Activated T-helper 17 cell treated with anti-CD3 and anti-CD28 coated beads, Interleukin-2, amount 50 U/mL, for 72 hours (primary cell): Measurements from ENCODE around the gene SLC6A15. TPM values are rescaled to one million over a fixed set of nuclear protein-coding genes. Genes with fewer than 3 reads are reported as not detected.

Source experiments
- ATAC-seq: fragments of 150-1000 bp; cut with Tn5 transposase; replicated peaks from 2 replicates; pipeline ENCODE4 v1.10.0; 2021; ENCODE audit warnings: mild to moderate bottlenecking, moderate library complexity
- H3K27ac Mint-ChIP-seq: one replicate; pipeline ENCODE4 v1.8.0; 2022; ENCODE audit warnings: mixed read lengths
- H3K27me3 Mint-ChIP-seq: one replicate; pipeline ENCODE4 v1.8.0; 2022; ENCODE audit warnings: mixed read lengths
- H3K36me3 Mint-ChIP-seq: one replicate; pipeline ENCODE4 v1.8.0; 2022; ENCODE audit warnings: low read depth, mild to moderate bottlenecking, mixed read lengths
- H3K4me1 Mint-ChIP-seq: one replicate; pipeline ENCODE4 v1.8.0; 2022; ENCODE audit warnings: mixed read lengths
- H3K4me3 Mint-ChIP-seq: one replicate; pipeline ENCODE4 v1.8.0; 2022; ENCODE audit warnings: mild to moderate bottlenecking, mixed read lengths
- H3K9me3 Mint-ChIP-seq: one replicate; pipeline ENCODE4 v1.8.0; 2022; ENCODE audit warnings: mixed read lengths
- total RNA-seq, 2 donors: library from RNA; stranded (reverse); gene quantifications; one replicate each; pipeline ENCODE4 v1.2.3, GENCODE V29; 2022

Gene SLC6A15
- total RNA-seq, 2 donors from 2014 or later = 0.69 to 0.78 TPM

GRCh38 chr12:84843593-84844144 is 68.9 kb downstream of the SLC6A15 start:
- ATAC-seq = peak; percentile 68
- Mint-ChIP-seq H3K4me1 (no peaks in the 10 kb centered on the region), H3K9me3 (no peaks in the 10 kb centered on the region), H3K36me3 (no peaks in the 10 kb centered on the region), H3K4me3 (no peak overlapping the region), H3K27ac (no peak overlapping the region), H3K27me3 (no peaks in the 10 kb centered on the region)

GRCh38 chr12:84842406-84843013 is 70.1 kb downstream of the SLC6A15 start:
- Mint-ChIP-seq H3K36me3 (no peaks in the 10 kb centered on the region), H3K27ac (no peak overlapping the region), H3K27me3 (no peaks in the 10 kb centered on the region), H3K9me3 (no peaks in the 10 kb centered on the region), H3K4me1 (no peaks in the 10 kb centered on the region), H3K4me3 (no peak overlapping the region)
- ATAC-seq = no peak

GRCh38 chr12:84841591-84841990 is 71.0 kb downstream of the SLC6A15 start:
- no peak for ATAC-seq
- H3K4me3 Mint-ChIP-seq = no peak overlapping the region
- H3K36me3 Mint-ChIP-seq = no peaks in the 10 kb centered on the region
- no peaks in the 10 kb centered on the region for H3K27me3 Mint-ChIP-seq
- H3K27ac Mint-ChIP-seq = no peak overlapping the region
- no peaks in the 10 kb centered on the region for H3K9me3 Mint-ChIP-seq
- no peaks in the 10 kb centered on the region for H3K4me1 Mint-ChIP-seq

GRCh38 chr12:84840356-84840755 is 72.2 kb downstream of the SLC6A15 start:
- Mint-ChIP-seq H3K27ac (no peak overlapping the region), H3K4me1 (no peaks in the 10 kb centered on the region), H3K4me3 (no peak overlapping the region), H3K36me3 (no peaks in the 10 kb centered on the region), H3K27me3 (no peaks in the 10 kb centered on the region), H3K9me3 (no peaks in the 10 kb centered on the region)
- no peak for ATAC-seq

GRCh38 chr12:84826925-84827324 is 85.7 kb downstream of the SLC6A15 start:
- Mint-ChIP-seq H3K27me3 (peaks cover 3% of the 10 kb centered on the region), H3K4me1 (no peaks in the 10 kb centered on the region), H3K9me3 (no peaks in the 10 kb centered on the region), H3K36me3 (no peaks in the 10 kb centered on the region), H3K4me3 (no peak overlapping the region), H3K27ac (no peak overlapping the region)
- ATAC-seq = no peak

- no peak for ATAC-seq
- Mint-ChIP-seq H3K27me3 (peaks cover 3% of the 10 kb centered on the region), H3K4me1 (no peaks in the 10 kb centered on the region), H3K27ac (no peak overlapping the region), H3K36me3 (no peaks in the 10 kb centered on the region), H3K9me3 (no peaks in the 10 kb centered on the region), H3K4me3 (no peak overlapping the region)
Measured at GRCh38 chr12:84825149-84825548, 87.5 kb downstream of the SLC6A15 start.

- no peaks in the 10 kb centered on the region for H3K9me3 Mint-ChIP-seq
- ATAC-seq = no peak
Measured at GRCh38 chr12:84822525-84822924, 90.1 kb downstream of the SLC6A15 start.

GRCh38 chr12:84816916-84817695 is 95.5 kb downstream of the SLC6A15 start:
- H3K27me3 Mint-ChIP-seq = peaks cover 3% of the 10 kb centered on the region
- no peak overlapping the region for H3K4me3 Mint-ChIP-seq
- H3K9me3 Mint-ChIP-seq = no peaks in the 10 kb centered on the region
- H3K36me3 Mint-ChIP-seq = no peaks in the 10 kb centered on the region
- H3K27ac Mint-ChIP-seq = no peak overlapping the region
- ATAC-seq = no peak
- no peaks in the 10 kb centered on the region for H3K4me1 Mint-ChIP-seq

More at GRCh38 chr12:84822525-84822924, 90.1 kb downstream of the SLC6A15 start:
- Mint-ChIP-seq H3K27me3 (no peaks in the 10 kb centered on the region), H3K4me1 (no peaks in the 10 kb centered on the region), H3K27ac (no peak overlapping the region), H3K36me3 (no peaks in the 10 kb centered on the region), H3K4me3 (no peak overlapping the region)

GRCh38 chr12:84814664-84815245 is 97.8 kb downstream of the SLC6A15 start:
- Mint-ChIP-seq H3K4me3 (no peak overlapping the region), H3K27me3 (peaks cover 3% of the 10 kb centered on the region), H3K4me1 (no peaks in the 10 kb centered on the region), H3K27ac (no peak overlapping the region), H3K9me3 (no peaks in the 10 kb centered on the region), H3K36me3 (no peaks in the 10 kb centered on the region)
- ATAC-seq = no peak

- Mint-ChIP-seq H3K27me3 (peaks cover 3% of the 10 kb centered on the region), H3K9me3 (no peaks in the 10 kb centered on the region)
- no peak for ATAC-seq
Measured at GRCh38 chr12:84813780-84814663, 98.6 kb downstream of the SLC6A15 start.

GRCh38 chr12:84811291-84811690 is 101.3 kb downstream of the SLC6A15 start:
- H3K4me3 Mint-ChIP-seq = no peak overlapping the region
- no peak for ATAC-seq
- H3K4me1 Mint-ChIP-seq = no peaks in the 10 kb centered on the region
- no peaks in the 10 kb centered on the region for H3K36me3 Mint-ChIP-seq
- no peak overlapping the region for H3K27ac Mint-ChIP-seq
- peaks cover 3% of the 10 kb centered on the region for H3K27me3 Mint-ChIP-seq
- no peaks in the 10 kb centered on the region for H3K9me3 Mint-ChIP-seq

More at GRCh38 chr12:84813780-84814663, 98.6 kb downstream of the SLC6A15 start:
- Mint-ChIP-seq H3K36me3 (no peaks in the 10 kb centered on the region), H3K4me1 (no peaks in the 10 kb centered on the region), H3K4me3 (no peak overlapping the region), H3K27ac (no peak overlapping the region)

- Mint-ChIP-seq H3K4me3 (no peak overlapping the region), H3K4me1 (no peaks in the 10 kb centered on the region), H3K27me3 (peaks cover 3% of the 10 kb centered on the region)
Measured at GRCh38 chr12:84810611-84811010, 102.0 kb downstream of the SLC6A15 start.

More at GRCh38 chr12:84810611-84811010, 102.0 kb downstream of the SLC6A15 start:
- H3K36me3 Mint-ChIP-seq = no peaks in the 10 kb centered on the region
- no peak for ATAC-seq
- H3K27ac Mint-ChIP-seq = no peak overlapping the region
- no peaks in the 10 kb centered on the region for H3K9me3 Mint-ChIP-seq
